Activated CD4-positive, CD25-positive, alpha-beta regulatory T cell treated with anti-CD3 and anti-CD28 coated beads, Interleukin-2, amount 50 U/mL, for 72 hours (primary cell): Measurements from ENCODE around the gene PRKCQ.
"Not testable (repeated sequence)": the region's sequence is repeated elsewhere in the genome, so short reads cannot be mapped to it uniquely, and the experiment has no call there.

ENCODE experiments used
- DNase-seq: peaks from one replicate; pipeline ENCODE4 v3.0.0; 2021

PRKCQ gene

DNA sequence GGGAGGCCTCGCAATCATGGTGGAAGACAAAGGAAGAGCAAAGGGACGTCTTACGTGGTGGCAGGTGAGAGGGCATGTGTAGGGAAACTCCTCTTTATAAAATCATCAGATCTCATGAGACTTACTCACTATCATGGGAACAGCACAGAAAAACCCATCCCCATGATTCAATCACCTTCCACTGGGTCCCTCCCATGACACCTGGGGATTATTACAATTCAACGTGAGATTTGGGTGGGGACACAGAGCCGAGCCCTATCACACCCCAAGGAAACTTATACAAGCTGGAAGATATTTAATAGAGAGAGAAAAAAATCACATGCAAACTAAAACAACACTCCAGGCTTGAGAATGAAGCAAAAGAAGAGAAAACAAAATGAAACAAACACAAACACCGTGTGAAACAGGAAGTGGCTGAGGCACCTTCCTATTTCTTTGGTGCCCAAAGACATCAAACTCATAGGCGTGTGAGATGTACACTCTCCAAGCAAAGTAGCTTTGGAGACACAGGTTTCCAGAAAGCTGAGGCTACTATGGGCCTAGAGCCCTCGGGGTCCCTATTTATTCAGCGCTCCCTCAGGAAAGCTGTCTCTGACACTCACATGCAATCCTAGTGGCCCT lies 97.2 kb downstream of the PRKCQ start:
- DNase-seq, result no peak

DNA sequence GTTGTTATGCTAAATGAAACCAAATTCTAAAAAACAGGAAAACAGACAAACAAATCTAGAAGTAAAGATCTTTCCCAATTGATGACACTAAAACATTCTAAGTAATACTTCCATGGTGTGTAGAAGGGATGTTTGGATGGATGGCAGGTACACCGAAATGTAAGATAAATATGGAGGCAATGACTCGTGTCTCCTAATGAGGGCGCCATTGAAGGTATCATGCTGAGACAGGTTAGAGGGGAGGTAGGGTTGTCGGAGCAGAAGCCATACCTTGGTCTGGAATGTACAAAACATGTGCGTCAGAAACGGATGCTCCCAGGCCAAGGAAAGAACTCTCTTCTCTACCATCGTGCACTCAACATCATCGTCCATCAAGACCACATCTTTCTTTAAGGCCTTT lies 101.4 kb downstream of the PRKCQ start:
- no peak for DNase-seq

DNA sequence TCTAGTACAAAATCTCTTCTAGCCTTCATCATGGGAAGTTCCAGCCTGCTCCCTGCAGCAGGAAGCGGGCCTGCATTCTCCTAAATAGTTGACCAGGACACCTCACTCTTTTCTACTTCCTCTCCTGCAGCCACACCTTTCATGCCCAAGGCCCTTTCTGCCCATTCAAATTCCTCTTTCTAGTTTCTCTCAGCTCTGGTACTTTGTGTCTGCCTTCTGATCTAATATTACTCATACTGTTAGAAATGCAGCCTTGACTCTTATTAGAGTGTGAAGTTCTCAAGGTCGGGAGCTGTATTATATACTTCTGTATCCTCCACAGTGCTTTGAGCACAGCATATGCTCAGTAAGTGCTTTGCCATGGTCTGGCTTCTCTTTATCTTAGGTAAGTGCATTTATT lies 103.1 kb downstream of the PRKCQ start:
- no peak for DNase-seq

DNA sequence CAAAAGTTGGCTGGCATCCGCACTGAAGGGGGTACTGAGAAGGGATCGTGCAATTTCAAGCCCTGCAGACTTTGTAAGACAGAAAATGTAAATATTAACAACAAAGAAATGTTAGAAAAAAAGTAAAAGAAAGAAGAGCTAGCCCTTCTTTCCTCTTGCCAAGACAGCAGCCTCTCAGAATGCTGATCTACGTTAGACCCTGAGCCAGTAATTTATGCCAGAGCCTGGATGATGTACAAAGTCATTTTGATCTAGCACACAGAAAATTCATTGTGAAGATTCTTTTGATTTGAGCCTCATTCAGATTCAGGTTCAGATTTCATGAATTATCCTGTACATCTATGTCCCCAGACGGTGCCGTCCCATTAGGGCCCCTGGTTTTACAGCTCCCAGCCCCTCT lies 105.2 kb downstream of the PRKCQ start:
- no peak for DNase-seq

DNA sequence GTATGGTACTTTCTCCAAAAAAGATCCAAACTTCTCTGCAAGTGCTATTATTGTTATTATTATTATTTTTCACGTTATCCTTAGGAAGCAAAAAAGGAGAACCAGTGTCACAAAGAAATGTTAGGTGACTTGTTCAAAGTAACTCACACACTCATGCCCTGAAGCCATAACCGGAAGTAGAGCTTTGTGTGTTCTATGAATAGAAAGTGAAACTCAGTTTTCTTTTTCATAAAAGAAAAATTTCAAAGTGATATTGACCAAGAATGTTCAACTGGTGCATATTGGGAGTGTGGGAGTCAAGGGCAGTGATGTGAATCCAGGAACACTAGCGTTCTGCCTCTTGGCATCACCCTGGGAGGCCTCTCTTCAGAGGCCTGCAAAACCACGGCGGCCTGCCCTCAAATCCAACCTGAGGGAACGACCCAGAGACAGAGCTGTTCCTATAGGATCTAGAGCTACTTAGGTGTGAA lies 106.1 kb downstream of the PRKCQ start:
- peak; percentile 36 for DNase-seq

DNA sequence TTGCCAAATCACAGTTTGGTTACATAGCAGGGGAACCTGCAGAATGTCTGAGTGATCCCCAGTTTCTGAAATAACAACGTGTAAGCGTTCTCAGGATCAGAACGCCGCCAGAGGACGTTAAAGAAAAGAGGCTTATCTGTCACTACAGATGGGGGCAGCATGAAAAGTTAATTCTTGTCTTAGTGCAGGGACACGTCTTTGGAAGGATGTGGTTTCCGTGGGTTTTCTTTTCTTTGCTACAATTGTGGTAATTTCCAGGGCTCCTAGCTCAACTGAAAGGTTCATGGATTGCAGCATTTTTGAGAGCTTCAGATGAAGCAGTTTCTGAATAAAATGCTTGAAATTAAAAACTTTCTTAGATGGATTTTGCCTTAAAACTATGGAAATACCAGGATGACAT lies 106.6 kb downstream of the PRKCQ start:
- DNase-seq, result no peak

DNA sequence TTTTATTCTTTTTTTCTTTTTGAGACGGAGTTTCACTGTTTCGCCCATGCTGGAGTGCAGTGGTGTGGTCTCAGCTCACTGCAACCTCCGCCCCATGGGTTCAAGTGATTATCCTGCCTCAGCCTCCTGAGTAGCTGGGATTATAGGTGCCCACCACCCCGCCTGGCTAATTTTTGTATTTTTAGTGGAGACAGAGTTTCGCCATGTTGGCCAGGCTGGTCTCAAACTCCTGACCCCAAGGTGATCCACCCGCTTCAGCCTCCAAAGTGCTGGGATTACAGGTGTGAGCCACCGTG lies 107.4 kb downstream of the PRKCQ start:
- DNase-seq, result not testable (repeated sequence)

DNA sequence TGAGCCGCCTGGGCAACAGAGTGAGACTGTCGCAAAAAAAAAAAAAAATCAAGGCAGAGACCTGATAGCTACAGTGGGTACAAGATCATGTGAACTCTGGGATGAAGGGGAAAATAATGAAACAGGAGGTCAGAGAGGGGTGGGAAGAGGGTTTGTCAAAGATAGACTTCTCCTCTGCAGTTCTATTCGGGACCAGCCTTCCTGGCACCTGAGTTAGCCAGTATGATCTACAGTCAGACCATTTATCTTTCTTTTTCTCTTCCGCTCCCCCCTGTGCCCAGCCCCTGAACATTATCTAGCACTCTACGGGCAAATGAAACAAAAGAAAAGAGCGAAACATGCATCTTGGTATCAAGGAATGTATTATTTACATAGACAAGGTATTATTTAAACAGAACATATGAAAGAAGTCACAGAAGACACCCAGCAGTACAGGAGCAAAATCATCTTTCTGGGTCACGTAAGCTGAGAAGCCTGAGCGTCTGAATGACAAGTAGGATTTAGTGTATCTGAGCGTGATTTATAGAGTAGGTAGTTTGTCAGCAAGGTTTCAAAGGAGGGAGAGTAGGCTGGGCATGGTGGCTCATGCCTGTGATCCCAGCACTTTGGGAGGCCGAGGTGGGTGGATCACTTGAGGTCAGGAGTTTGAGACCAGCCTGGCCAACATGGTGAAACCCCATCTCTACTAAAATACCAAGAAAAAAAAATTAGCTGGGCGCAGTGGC lies 109.0 kb downstream of the PRKCQ start:
- DNase-seq, result no peak

DNA sequence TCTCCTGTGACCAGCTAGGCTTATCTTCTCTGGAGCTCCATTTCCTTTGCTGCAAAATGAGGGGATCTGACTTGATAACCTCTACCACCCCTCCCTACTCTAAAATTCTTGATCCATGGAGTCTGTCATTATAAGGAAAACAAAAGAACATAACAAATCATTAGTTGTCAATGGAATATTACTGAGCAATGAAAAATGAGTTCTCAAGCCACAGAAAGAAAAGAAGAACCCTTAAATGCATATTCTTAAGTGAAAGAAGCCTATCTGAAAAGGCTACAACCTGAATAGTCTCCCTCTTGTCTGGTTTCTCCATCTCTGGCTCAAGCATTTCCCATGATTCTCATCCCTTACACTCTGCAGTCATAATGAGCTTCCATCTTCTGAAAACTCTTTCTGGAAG lies 110.4 kb downstream of the PRKCQ start:
- DNase-seq, result no peak

DNA sequence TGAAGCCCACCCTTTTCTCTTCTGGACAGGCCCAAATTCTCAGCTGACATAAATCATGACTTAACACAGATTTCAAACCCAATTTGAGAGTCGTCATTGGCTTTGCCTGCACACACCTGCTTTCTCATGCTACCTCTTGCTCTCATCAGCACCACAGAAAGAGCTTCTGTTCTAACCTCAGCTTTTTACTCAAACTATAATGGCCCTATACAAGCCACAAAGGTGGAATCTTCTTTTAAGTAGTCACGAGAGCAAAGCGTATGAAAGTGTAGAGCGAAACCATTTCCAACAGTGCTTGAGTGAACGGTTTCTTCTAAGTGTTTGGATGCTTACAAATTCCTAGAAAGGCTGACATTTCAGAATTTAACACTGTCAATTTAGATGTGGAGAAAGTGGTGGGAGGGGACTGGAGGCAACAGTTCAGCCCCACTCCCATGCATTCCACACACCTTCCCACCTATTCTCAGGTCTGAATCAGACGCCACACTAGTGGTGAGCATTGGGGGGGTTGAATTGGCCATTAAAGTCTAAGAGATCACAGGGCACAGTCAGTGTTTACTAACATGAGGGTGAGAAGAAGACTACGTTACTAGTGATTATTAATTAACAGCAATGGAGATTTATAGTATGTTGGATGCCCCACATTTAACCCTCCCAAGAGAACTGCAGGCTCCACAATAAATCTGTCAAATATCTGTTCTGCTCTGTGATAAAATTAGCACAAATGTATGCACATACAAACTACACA lies 114.0 kb downstream of the PRKCQ start:
- no peak for DNase-seq

DNA sequence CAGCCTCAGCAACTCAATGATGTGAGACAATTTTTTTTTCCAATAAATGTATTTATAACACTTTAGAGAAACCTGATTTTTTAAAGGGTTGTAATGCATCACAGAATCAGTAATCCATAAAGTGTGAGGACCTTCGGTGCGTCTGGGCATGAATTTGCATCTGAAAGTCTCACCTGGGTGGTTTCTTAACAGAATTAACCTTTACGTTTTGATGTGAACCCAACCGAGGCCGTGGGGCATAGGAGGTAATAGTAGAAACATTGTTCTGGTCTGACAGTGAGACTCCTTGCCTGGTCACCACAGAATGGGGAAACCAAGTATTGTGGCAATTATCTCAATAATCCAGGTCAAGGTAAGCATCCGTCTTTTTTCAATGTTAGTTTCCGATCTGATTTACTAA lies 114.6 kb downstream of the PRKCQ start:
- DNase-seq, result no peak

DNA sequence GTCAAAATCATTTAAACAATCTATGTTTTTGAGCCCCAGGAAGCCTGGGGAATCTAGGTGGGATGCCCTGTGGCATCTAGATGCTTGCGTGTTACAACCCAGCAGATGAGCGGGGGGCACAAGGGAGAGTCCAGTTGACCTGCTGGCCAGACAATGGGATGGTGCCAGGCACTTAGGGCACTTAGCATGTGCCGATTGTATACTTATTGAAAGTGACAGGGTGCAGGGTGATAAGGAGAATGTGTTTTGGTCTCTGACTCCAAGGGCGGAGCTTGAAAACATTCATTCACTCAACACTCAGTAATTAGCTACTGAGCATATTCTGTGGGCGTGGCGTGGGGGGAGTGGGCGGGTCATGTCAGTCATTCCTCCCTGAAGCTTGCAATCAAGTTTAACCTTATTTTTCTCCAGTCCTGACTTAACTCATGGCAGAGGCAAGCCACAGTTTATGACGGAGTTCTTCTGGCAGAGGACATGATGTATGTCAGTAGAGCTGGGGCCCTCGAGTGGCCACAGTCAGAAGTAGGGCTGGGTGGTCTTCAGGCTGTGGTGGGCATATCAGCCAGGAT lies 115.1 kb downstream of the PRKCQ start:
- no peak for DNase-seq

DNA sequence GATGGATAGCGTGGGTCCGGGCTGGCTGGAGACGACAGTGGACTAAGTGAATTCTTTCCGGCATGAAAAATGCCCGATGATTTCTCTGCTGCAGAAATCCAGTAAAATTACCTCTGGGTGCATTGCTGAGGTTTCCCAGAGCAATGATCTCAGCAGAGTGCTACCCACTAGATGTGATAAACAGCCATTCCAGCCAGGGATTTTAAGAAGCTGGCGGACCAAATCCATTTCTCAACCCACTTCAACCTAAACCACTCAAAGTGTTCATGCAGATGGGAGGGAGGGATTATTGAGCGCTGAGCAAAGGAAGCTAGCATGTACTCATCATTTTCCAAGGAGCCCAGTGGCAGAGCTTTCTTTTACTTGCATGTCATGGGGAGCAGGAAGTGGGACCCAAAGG lies 116.7 kb downstream of the PRKCQ start:
- no peak for DNase-seq

DNA sequence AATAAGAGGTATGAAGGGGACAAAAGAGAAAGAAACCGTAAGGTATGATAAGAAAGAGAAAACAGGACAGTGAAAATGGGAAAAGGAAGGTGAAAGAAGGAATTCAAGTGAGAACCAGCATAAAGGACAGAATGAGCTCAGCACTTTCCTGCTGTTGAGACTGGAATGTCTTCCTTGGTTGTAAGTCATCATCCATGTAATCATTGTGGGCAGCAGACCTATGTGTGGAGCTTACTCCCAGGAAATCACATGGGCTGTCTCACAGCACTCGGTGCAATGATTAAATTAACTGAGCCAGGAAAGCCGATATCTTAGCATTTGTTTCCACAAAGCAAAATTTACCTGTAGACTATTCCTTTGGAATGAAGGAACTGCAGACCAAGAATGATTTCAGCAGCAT lies 118.1 kb downstream of the PRKCQ start:
- no peak for DNase-seq

DNA sequence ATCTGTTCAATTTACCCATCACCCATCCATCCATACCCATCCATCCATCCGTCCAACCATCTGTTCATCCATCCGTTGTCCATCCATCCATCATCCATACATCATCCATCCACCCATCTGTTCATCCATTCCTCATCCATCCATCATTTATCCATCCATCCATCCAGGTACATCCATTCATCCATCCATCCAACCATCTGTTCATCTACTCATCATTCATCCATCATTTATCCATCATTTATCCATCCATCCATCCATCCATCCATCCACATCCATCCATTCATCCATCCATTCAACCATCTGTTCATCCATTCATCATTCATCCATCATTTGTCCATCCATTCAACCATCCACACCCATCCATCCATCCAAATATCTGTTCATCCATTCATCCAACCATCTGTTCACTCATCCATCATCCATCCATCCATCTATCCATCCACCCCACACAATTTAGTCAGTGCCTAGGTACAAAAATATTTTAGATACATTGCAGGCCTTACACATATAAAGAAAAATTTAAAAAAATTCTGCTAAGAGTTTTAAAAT lies 119.1 kb downstream of the PRKCQ start:
- DNase-seq, result no peak

DNA sequence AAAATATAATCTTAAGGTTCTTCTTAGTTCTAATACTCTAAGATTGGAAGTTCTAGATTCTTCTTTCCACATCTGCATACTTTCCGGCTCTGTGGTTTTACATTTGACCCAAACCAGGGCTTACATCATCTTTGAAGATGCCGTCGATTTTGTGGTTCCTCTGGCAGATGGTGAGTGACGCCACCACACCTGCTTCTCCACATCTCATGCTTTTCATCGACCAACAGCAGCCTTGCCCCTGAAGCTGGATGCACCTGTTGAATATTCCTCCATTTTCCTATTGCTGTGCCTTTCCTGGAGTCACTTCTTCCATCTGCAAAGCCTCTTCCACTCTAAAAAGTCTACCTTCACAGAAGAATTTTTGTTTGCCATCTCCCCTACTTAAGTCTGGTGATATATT lies 121.3 kb downstream of the PRKCQ start:
- no peak for DNase-seq

DNA sequence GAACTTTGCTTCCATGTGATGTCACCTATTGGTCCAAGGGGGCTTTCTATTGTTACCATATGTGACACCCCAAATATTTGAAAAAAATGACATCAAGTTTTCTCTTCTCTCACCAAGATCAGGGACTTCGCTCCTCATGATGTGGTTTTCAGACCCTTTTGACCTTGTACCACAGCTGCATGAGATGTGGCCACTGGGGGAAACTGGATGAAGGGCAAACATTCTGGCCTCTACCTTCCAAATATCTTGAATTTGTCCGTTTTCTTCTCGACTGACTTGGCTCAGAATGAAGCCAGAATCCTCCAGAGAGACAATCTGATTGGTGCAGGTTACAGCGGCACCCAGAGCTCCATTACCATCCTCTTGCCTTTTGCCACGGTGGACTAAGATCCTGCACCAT lies 122.7 kb downstream of the PRKCQ start:
- no peak for DNase-seq

DNA sequence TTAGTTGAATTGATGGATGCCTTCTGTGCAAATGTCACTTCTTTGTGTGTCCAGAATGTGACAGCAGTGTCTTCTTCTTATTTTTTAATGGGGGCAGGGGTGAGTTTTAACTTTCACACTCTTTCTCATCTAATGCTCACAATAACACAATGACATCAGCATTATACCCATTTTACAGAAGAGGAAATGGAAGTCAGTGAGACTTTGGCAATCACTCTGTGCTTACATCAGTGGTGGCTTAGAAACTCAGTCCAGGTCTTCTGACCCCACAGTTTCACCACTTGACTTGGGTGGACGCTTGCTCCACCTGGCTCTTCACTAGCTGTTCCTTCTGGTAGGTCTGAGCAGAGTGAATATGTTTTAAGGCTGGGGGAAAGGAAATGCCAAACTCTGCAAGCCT lies 124.0 kb downstream of the PRKCQ start:
- DNase-seq, result no peak

DNA sequence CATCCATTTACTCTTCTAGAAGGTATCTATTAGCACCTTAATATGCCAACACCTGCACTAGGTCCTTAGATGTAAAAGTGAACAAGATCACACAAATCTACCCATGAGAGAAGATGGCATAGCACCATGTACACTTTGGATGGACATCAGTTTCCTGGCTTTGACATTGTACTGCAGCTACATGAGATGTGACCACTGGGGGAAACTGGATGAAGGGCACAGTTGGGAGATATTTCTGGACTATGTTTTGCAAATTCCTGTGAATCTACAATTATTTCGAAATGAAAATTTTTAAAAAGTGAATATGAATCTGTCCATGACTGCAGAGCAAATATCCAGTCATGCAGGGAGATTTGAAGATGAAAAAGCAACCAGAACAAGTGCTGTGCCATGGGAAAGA lies 124.5 kb downstream of the PRKCQ start:
- DNase-seq, result no peak

DNA sequence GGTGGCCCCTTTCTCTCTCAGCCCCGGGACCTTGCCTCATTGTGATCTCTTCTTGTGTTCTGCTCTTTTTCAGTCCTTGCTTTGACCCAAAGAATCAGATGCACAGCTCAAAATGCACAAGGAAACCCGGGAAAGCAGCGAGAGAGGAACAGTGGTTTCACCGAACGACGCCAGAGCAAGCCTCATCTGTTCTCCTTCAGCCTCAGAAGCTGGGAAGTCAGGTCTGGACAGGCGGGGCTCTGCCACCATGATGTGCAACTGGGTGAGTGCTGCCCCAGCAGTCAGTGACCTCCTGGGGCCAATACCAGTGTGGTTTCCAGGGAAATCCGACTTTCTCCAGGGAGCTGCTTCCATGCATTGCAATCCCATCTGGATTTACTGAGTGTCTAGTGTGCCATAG lies 133.4 kb downstream of the PRKCQ start:
- no peak for DNase-seq

DNA sequence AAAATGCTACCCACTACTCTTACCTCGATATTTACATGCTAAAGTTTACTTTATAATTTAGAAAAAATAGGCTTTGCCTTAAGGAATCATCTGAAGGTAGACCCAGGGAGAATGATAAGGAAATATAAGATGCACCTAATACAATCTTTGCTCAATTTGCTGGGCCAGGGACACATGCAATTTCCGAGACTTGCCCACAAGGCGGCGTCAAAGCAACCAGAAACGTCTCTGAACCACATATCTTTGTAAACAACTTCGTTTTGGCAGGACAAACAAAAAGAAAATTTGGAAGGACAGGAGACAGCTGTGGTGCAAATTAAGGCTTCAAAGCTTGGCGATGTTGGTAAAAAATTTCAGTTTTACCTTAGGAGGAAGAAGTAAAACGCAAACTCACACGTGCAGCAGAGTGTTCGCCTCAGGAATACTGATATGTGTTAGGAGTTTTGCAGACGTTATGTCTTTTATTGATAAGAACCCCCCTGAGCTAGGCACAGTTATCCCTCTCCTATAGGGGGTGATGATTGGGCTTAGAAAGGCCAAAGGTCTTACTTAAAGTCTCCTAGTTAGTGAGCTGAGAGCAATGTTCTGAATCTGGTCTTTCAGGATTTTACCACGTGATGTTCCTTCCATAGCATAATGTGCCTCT lies 134.3 kb downstream of the PRKCQ start:
- DNase-seq, result peak; percentile 50

DNA sequence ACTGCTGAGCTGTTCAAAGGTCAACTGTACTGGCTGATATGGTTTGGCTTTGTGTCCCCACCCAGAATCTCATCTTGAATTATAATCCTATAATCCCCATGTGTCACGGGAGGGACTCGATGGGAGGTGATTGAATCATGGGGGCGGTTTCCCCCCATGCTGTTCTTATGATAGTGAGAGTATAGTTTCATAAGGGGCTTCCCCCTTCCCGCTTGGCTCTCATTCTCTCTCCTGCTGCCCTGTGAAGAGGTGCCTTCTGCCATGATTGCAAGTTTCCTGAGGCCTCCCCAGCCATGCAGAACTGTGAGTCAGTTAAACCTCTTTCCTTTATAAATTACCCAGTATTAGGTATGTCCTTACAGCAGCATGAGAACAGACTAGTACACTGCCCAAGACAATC lies 140.2 kb downstream of the PRKCQ start:
- DNase-seq, result not testable (repeated sequence)

DNA sequence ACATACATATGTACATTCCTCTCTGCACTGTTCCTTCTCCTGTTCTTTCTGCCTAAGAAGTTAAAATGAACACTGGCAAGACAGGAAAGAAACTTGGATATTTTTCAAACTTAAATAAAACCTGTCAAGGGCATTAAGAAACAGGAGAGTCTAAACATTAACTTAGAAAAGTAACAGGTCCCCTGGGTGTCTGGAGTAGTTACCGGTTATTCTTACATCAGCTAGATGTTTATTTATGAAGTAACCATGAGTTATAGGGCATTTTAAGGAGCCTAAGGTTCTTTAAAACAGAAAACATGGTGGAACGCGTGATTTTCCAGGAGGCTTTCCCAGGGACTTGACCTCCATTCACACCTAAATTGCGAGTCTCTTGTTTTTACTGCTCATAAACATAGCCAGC lies 148.2 kb downstream of the PRKCQ start:
- DNase-seq, result no peak
